Retinal pigment epithelial cell (primary cell): Measurements from ENCODE around the gene SLC15A1.

Source experiments
- DNase-seq: peaks from one replicate; pipeline ENCODE4 v3.0.0-alpha.2; 2010; ENCODE audit warnings: low read depth
- H3K4me3 ChIP-seq: 2 replicates; pipeline ENCODE4 v1.5.1; 2011; ENCODE audit warnings: mild to moderate bottlenecking, low read length, control low read depth, moderate library complexity
- CTCF ChIP-seq: conservative IDR thresholded peaks from 2 replicates; pipeline ENCODE4 v1.5.1; 2011; ENCODE audit warnings: low read depth, low read length, control low read depth, inconsistent platforms

The SLC15A1 gene

GRCh38 chr13:98742961-98743360 lies 9.5 kb downstream of the SLC15A1 start:
- no peak for DNase-seq
- no peak for TF ChIP-seq CTCF
- no peak overlapping the region for H3K4me3 ChIP-seq

DNA sequence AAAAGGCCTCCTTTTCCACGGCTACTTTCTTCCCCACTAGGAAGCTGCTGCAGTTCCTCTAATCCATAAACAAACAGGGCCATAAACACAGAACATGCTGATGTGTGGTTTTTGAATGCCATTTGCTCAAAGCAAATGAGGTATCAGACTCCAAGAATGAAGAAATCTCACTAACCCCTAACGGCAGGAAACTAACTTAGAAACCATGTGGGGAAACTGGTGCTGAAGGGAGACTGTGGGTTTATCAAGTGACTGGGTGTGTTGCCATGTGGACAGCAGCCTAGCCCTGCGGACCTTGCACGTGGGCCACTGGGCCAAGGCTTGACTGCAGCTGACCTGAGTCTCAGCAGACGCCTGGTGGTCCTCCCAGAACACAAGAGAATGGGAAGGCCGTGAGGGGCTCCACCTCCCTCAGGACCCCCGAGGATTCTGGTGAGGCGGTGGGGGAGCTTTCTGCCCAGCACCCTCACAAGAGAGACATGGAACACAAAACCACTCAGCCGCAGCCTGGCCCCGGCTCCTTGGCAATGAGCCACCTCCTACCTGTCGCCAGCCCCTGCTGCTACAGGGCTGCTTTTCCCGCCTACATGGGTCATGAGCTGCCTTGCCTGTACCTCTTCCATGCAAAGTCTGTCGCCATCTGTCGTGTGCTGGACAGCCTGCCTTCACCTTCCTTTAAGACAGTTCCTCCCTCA lies 10.6 kb downstream of the SLC15A1 start:
- no peak for TF ChIP-seq CTCF
- no peak for DNase-seq
- H3K4me3 ChIP-seq: no peak overlapping the region

DNA sequence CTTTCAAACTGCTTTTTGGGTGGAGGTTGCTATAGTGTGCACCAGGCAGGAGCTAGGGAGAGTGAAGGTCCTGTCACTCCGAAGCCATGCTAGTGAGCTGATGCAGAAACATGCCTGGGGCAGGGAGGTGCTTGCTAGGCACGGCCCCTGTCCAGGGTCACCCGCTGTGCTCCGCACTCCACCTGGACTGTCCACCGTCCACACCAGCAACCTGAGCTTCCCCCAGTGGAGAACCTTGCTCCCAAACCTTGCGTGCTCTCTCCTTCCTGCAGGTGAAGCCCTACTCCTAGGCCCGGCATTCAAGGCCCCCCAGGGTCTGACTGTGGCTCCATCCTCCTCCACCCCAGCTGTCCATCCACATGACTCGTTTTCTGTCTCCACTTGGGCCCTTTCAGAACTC lies 12.3 kb downstream of the SLC15A1 start:
- no peak for DNase-seq
- no peak for TF ChIP-seq CTCF
- H3K4me3 ChIP-seq: no peak overlapping the region

DNA sequence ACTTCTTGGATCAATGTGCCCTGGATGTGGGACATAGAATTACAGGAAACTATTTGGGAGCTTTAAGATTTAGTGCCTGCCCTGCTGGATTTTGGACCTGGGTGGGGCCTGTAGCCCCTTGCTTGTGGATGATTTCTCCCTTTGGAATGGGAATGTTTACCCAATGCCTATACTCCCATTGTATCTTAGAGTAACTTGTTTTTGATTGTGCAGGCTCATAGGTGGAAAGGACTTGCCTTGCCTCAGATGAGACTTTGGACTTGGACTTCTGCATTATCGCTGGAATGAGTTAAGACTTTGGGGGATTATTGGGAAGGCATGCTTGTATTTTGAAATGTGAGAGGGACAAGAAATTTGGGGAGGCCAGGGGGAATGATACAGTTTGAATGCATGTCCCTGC lies 13.5 kb downstream of the SLC15A1 start:
- no peak for TF ChIP-seq CTCF
- no peak for DNase-seq
- H3K4me3 ChIP-seq: no peak overlapping the region

- TF ChIP-seq CTCF: no peak
- no peak overlapping the region for H3K4me3 ChIP-seq
- no peak for DNase-seq
Observed at GRCh38 chr13:98738213-98738612, 14.3 kb downstream of the SLC15A1 start.

DNA sequence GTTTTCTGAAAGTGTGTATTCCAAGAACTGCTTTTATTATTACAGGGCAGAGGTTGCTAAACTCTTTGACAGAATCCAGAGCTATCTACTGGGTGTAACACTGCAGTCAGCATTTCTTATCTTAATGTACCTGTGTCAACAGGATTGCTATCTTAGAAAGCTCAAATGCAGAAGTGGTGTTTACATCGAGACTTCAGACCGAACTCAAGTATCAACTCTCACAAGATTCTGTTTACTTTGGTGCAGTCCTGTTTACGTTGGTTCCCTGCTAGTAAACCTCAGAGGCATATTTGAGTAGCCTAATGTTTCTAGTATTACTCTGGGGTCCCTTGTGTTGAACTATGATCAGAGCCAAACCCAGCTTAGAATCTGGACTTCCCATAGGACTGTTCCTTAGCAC lies 20.5 kb downstream of the SLC15A1 start:
- H3K4me3 ChIP-seq: no peak overlapping the region
- no peak for TF ChIP-seq CTCF
- no peak for DNase-seq

DNA sequence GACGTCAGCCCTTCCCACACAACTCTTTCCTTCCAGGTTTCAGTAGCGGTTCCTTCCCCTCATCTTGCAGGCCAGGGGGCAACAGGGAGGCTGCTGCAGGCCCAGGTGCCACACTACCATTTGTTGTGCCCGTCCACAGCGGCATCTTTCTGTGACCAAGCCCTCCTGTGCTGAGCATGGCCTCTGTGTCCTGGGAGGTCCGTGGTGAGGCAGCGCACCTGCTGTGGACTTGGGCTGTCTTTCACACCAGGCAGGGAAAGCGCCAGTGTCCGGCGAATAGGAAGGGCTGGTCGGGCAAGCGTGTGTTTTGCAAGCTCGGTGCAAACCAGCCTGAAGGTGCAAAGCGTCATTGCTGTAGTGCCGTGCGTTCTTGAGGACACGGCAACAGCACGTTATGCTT lies 21.4 kb downstream of the SLC15A1 start:
- no peak overlapping the region for H3K4me3 ChIP-seq
- DNase-seq: no peak
- no peak for TF ChIP-seq CTCF
